HG02885 (cell line): ENCODE results near the gene BICRAL.
"Not testable (repeated sequence)": the region's sequence is repeated elsewhere in the genome, so short reads cannot be mapped to it uniquely, and the experiment has no call there.

Source experiments
- ATAC-seq: cut with Tn5 transposase; IDR thresholded peaks from one replicate; pipeline ENCODE4 v1.9.1; 2021; ENCODE audit warnings: mild to moderate bottlenecking; ENCODE audit not compliant: unreplicated experiment, poor library complexity

BICRAL gene

DNA sequence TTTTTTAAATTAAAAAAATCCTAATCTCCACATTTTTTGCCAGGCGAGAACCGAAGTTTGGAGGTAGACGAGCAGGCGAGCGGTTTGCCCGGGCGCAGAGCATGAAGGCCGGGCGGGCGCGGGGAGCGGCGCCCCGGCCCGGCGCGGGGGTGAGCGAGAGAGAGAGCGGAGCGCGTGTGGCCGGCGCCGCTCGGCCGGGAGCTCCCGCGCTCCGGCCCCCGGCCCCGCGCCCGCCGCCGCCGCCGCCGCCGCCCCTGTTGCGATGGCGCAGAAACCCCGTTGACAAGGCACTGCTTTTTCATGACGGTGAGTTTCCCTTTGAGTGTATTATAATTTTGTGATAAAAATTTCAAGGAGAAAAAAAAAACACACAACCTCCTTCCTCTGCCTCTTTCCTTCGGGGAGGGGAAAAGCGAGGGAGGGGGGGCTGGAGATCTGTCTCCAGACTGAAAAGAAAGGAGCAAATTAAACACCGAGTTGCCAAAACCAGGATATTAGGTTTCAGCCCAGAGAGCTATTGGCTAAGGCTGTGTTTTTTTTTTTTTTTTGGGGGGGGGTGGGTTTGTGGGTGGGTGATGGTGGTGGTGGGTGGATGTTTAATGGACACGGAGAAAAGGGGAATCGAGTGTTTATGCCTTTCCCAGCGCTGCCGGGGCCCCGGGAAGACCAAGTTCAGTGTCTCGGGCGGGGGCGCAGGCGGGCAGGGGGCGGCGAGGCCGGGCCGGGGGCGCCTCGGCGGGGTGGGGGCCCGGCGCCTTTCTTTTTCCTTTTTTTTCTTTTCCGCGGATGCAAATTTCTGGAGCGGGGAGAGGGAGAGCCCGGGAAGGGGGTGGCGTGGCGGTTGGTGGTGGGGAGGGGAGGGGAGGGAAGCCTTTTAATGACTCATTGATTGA is at the start of gene BICRAL:
Gene BICRAL, plus strand, starts transcription at position 257 of the 893 bp plus-strand sequence. CDS start 39,971 bp downstream, outside the sequence.
- no peak for ATAC-seq

DNA sequence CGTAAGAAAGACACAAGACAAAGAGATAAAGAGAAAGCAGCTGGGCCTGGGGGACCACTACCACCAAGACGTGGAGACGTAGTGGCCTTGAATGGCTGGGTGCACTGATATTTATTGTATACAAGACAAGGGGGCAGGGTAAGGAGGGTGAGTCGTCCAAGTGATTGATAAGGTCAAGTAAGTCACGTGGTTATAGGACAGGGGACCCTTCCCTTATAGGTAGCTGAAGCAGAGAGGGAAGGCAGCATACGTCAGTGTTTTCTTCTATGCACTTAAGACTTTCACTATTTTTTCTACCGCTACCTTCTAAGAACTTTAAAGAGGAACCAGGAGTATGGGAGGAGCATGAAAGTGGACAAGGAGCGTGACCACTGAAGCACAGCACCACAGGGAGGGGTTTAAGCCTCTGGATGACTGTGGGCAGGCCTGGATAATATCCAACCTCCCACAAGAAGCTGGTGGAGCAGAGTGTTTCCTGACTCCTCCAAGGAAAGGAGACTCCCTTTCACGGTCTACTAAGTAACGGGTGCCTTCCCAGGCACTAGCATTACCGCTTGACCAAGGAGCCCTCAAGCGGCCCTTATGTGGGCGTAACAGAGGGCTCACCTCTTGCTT is 47.9 kb upstream of the BICRAL start:
- ATAC-seq, result not testable (repeated sequence)

DNA sequence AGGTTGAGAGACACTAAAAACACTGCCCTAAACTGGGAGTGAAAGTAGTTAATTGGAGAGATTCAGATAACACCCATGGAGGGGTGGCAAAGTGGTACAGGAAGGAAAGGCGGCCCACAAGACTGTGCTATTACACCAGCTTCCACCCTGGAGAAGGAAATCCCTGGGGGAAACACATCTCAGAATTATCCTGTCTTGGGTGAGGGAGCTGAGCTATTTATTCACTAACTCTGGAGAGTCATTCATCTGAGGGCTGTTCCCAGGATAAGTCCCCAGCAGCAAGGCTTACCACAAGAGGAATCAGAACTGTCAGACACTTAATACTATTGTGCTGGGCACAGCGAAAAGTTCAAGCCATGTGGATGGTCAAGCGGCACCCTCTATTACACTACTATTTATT is 45.9 kb upstream of the BICRAL start:
- ATAC-seq, result no peak

- ATAC-seq, result no peak
Measured at GRCh38 chr6:42740725-42741124, 41.1 kb upstream of the BICRAL start.

DNA sequence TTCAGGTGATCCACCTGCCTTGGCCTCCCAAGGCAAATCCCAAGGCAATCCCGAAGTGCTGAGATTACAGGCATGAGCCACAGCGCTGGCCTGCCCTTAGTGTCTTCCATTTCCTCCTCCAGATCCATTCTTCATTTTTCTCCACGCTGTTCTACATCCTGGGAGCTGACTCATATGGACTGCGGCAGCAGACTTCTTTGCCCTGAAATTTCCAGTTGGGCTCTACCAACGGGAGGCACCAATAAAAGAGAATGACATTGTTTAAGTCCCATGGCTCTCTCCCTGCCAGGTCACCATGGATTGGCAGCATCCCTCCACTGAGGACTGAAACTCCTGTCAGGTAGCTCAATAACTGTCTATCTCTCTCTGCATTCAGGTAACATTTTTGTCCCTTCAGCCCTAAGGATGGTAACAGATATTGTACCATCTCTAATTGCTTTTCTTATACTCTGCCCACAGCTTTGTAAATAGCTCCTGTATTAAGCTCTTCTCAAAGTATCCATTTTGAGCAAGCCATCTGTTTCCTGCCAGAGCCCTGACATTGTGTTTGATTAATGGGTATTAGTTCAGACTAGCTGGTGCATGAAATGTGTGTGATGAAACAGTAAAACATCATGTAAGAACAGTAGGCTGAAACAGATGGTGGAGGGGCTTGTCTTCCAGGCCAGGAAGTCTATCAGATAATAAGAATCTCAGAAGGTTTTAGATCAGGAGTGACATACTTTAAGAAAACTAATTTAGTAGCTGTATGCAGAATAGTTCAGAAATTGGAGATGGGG is 39.5 kb upstream of the BICRAL start:
- no peak for ATAC-seq

DNA sequence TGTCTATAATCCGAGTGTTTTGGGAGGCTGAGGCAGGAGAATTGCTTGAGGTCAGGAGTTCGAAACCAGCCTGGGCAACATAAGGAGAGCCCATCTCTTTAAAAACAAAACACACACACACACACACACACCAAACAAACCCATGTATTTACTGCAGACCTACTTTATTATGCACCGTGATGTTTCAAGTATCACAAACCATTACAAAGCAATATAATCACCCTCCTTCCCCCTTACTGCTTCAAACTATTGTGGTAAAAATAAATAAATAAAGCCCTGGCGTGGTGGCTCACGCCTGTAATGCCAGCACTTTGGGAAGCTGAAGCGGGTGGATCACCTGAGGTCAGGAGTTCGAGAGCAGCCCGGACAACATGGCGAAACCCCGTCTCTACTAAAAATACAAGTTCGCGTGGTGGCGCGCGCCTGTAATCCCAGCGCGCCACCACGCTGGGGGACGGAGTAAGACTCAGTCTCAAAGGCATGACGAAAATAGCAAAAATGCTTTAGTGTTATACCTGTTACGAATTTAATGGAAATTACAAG is 37.4 kb upstream of the BICRAL start:
- no peak for ATAC-seq

DNA sequence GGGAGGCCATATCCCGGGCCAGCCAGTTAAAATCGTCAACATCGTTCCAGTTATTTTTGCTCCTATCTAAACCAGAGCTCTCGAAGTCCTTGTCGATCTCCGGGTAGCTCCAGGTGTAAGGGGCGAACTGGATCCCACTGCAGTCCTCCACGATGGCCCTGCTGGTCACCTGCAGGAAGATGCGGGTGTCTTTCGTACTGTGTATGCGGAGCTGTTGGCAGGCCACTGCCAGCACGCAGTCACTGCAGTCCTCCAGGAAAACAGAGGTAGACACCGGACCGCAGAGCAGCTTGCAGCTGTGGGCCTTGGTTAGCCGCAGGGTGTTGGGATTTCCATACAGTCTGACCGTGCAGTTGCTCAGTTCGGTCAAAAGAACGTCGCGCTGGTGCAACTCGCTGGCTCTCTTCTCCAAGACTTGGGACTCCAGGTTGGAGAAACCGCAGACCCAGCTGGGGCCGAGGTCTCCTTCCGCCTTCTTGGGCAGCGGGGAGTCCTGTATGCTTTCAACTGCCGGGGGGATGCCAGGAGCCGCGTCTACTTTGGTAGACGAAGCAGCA is 36.7 kb upstream of the BICRAL start:
- no peak for ATAC-seq

DNA sequence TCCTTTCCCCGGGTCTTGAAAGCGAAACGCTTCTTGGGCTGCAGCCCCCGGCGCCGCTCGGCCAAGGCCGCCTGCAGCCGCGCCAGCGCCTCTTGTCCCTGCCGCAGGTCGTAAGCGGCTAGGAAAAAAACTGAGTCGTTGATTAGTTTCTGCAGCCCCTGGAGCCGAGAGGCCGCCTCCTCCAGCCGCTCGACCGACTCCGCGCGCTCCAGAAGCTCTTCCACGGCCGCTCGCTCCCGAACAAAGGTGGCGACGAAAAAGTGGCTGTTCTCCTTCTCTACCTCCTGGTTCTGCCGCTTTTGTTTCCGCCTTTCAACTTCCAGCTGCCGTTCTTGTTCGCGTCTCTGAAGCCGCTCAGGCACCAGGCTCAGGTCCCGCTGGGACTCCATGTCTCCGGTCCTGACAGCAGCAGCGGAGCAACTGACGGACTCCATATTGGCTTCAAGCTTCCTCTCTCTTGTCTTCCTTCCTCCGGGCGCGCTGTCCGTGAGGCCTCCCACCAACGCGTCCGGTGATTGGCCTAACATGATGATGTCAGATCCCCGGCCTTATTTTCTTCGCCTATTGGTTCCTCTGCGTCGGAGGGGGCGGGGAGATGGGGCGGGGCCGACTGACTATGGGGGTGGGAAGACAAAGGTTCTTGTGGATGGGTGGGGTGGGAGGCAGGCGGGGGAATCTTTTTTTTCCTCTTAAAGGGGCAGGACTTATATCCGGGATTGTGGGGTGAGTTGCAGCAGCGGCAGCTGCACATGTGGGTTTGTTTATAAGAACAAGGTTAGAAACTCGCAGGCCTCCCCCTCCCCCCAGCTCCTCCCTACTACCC is 36.0 kb upstream of the BICRAL start, which contains the start of gene TBCC:
Gene TBCC, minus strand, starts transcription at position 464 of the 823 bp plus-strand sequence. Its CDS starts 30 bp downstream, at position 434.
- ATAC-seq, result peak; percentile 80

GRCh38 chr6:42746463-42747391 is 35.1 kb upstream of the BICRAL start:
- ATAC-seq, result peak; percentile 58

DNA sequence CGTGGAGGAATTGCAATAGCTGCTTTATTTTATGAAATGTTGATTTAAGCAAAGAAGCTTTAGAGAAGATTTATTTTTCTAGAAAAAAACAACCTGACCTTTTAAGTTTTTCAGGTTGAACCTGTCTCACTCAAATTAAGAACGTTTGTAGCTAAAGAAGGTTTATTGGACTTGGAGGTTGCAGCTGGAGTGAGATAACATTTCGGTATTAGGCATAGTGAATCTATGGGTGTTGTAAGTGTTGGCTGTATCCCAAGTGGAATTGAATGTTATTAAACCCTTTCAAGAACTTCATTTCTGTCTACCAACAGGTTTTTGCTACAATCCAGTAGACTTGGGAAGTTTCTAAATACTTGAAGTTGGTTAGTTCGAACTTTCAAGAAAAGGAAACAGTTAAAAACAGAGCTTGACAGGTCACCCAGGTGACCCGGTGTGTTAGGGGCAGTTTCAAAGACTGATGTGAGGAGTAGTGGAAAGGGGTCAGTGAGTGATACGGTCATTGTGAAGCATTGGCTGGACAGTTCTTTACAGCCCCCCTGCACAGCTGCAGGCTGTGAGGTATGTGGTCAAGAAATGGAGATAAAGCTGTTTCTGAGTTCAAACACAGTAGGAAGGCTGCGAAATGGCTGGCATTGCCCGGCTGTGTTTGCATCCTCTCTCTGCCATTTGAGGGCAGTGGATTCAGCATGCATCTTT is 33.5 kb upstream of the BICRAL start:
- ATAC-seq, result no peak

DNA sequence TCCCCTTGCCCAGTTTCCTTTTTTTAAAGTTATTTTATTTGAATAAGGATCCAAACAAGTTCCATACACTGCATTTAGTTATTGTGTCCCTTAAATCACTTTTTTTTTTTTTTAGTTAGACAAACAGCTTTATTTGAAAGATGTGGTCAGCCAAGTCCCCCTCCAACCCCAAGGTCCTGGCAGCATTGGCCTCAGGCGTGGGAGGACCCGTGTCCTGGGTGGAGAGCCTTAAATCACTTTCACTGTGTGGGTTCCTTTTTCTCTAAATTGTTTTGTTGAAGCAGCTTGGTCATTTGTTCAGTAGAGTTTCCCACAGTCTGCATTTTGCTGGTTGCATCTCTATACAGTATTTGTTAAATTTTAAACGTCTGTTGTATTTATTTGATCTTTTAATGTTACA is 30.8 kb upstream of the BICRAL start:
- ATAC-seq, result no peak

- ATAC-seq, result no peak
Measured at GRCh38 chr6:42754759-42755158, 27.1 kb upstream of the BICRAL start.

DNA sequence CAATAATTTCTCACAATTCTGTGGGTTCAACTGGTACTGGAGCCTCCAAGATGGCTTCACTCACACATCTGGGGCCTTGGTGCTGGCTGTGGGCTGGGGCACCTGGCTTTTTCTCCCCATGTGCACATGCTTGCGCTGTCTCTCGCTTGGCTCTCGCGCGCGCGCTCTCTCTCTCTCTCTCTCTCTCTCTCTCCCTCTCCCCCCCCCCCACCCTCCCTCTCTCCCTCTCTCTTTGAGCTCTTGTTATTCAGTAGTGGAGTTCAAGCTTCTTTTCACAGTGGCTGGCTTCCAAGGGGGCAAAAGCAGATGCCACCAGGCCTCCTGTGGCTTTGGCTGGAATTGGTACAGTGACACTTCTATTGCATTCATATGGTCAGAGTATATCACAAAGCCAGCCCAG is 25.1 kb upstream of the BICRAL start:
- no peak for ATAC-seq

- ATAC-seq, result no peak
Measured at GRCh38 chr6:42758756-42759430, 23.0 kb upstream of the BICRAL start.

DNA sequence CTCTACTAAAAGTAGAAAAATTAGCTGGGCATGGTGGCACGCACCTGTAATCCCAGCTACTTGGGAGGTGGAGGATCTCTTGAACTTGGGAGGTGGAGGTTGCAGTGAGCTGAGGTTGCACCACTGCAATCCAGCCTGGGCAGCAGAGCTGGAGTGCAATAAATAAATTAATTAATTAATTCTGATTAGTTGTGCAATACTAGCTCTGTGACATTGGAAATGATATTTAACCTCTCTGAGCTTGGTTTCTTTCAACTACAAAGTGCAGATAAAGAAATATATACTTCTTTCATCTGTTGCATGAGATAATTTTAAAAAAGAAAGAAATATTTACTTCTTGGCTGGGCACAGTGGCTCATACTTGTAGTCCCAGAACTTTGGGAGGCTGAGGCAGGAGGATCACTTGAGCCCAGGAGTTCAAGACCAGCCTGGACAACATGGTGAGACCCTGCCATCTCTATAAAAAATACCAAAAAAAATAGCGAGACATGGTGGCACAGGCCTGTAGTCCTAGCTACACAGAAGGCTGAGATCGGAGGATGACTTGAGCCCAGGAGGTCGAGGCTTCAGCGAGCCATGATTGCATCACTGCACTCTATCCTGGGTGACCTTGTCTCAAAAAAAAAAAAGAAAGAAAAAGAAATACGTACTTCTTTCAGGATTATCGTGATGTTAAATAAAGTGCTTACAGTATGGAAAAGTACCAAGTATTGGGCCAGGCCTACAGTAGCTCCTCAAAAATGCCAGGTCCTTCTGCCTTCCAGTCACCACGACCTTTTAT is 20.4 kb upstream of the BICRAL start:
- ATAC-seq, result no peak

- no peak for ATAC-seq
Measured at GRCh38 chr6:42762426-42762859, 19.4 kb upstream of the BICRAL start.
